NT2/D1 (cell line): ENCODE measurements around the gene RGS3.

ENCODE experiments used
- SUZ12 ChIP-seq: IDR thresholded peaks from 2 replicates; pipeline ENCODE4 v1.6.1; 2011; ENCODE audit not compliant: insufficient read length, insufficient read depth; ENCODE audit errors: extremely low read depth
- YY1 ChIP-seq: IDR thresholded peaks from 2 replicates; pipeline ENCODE4 v1.6.1; 2011; ENCODE audit not compliant: insufficient read length, insufficient read depth
- ZNF274 ChIP-seq: IDR thresholded peaks from 2 replicates; pipeline ENCODE4 v1.6.1; 2011; ENCODE audit warnings: mild to moderate bottlenecking, low read depth, low read length

GRCh38 chr9:113481176-113481787 is 17.8 kb downstream of the RGS3 start:
- no peak for TF ChIP-seq SUZ12
- no peak for TF ChIP-seq YY1
- TF ChIP-seq ZNF274, result no peak
